ENCODE data around the gene AP5Z1. TPM values are rescaled to one million over a fixed set of nuclear protein-coding genes. Genes with fewer than 3 reads are reported as not detected.

AP5Z1 gene
- total RNA-seq, 4 donors from 2014 or later: 36.6 to 111 (median 44.5) TPM

DNA sequence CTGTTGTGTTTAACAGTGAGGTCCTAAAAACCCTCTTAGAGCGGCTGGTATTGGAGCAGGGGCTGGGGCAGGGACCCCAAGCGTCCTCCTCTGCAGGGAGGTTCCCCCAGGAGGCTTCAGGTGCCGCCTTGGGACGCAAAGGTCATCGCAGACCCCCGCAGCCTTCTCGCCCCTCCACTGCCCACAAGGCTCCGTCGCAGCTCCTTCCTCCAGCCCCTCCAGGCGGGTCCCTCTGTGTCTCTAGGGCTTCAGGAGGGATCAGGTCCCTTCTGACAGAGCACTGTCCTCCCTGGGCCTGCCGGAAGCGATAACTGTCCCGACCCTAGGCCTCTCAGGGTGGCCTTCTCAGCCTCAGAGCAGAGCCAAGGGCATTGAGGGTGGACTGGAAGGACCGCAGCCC, 26.1 kb upstream of the AP5Z1 start:
- no peak for DNase-seq
- TF ChIP-seq EP300 (IDR thresholded peaks at IDR 0.05; ENCODE audit: low read depth) (no peak), CTCF (IDR thresholded peaks at IDR 0.05) (no peak), POLR2A (IDR thresholded peaks at IDR 0.05) (no peak), POLR2AphosphoS5 (IDR thresholded peaks at IDR 0.05) (no peak)
- intact Hi-C loops (cut with DNase I; ENCODE audit: low total_unique reads): loop anchor here (5.0 kb wide), 1 partner anchor 67 kb away; the partner anchor contains the start of gene FOXK1
- in situ Hi-C loops (cut with MboI; ENCODE audit: low pct_ligation_motif_present in 1 of 4, low pct_unique_long_range_greater_than_20kb in 1 of 4, low sequenced_read_pairs in 3 of 4): loop anchor here in 1 of 4 donors (10.0 kb wide), 1 partner anchor 65 kb away; the partner anchor contains the start of gene FOXK1
- no peaks in the 10 kb centered on the region for H3K9me3 ChIP-seq
- H3K4me1 ChIP-seq: peaks cover 18 to 46% (median 36%) of the 10 kb centered on the region in 4 donors
- 94 to 100% methylated on average over 1 to 14 of the region's 14 CpGs for WGBS, 2 donors (ENCODE audit: low coverage in 1 of 2)
- peaks cover 0 to under 1% (median 0%) of the 10 kb centered on the region in 4 donors for H3K36me3 ChIP-seq
- H3K27me3 ChIP-seq: no peaks in the 10 kb centered on the region
- H3K27ac ChIP-seq: peak overlapping the region; percentile 6 to 99 (median 52)
- H3K4me3 ChIP-seq: no peak overlapping the region

GRCh38 chr7:4749798-4750197, 25.6 kb upstream of the AP5Z1 start:
- Histone ChIP-seq H3K27ac (peak overlapping the region; percentile 6 to 99 (median 52)), H3K9me3 (no peaks in the 10 kb centered on the region), H3K27me3 (no peaks in the 10 kb centered on the region), H3K36me3 (peaks cover 0 to 5% (median 0%) of the 10 kb centered on the region in 4 donors), H3K4me1 (peaks cover 15 to 42% (median 31%) of the 10 kb centered on the region in 4 donors), H3K4me3 (no peak overlapping the region)
- no peak for DNase-seq
- in situ Hi-C loops (cut with MboI; ENCODE audit: low pct_ligation_motif_present in 1 of 4, low pct_unique_long_range_greater_than_20kb in 1 of 4, low sequenced_read_pairs in 3 of 4) (loop anchor here in 3 of 4 donors (10.0 to 25.0 kb wide), 3 partner anchors 65 to 137 kb away; partner anchors contain the start of gene FOXK1 (in 1 of the 3)), intact Hi-C loops (cut with DNase I; ENCODE audit: low total_unique reads) (loop anchor here (5.0 kb wide), 2 partner anchors 67 to 107 kb away; partner anchors contain the start of gene FOXK1)
- TF ChIP-seq POLR2AphosphoS5 (IDR thresholded peaks at IDR 0.05) (no peak), POLR2A (IDR thresholded peaks at IDR 0.05) (no peak), EP300 (IDR thresholded peaks at IDR 0.05; ENCODE audit: low read depth) (no peak)
- 93% methylated on average over 15 of the region's 15 CpGs; no CpG with 5 or more reads in 1 of the 2 donors for WGBS, 2 donors (ENCODE audit: low coverage in 1 of 2)

- Histone ChIP-seq H3K27me3 (no peaks in the 10 kb centered on the region), H3K4me1 (peaks cover 12 to 25% (median 17%) of the 10 kb centered on the region in 4 donors), H3K9me3 (no peaks in the 10 kb centered on the region), H3K36me3 (peaks cover 0 to 21% (median 6%) of the 10 kb centered on the region in 4 donors), H3K4me3 (no peak overlapping the region), H3K27ac (peak overlapping the region in 1 of 4 donors; percentile 3)
- intact Hi-C loops (cut with DNase I; ENCODE audit: low total_unique reads) (loop anchor here (5.0 kb wide), 1 partner anchor 109 kb away; no protein-coding TSS in a partner anchor), in situ Hi-C loops (cut with MboI; ENCODE audit: low pct_ligation_motif_present in 1 of 4, low pct_unique_long_range_greater_than_20kb in 1 of 4, low sequenced_read_pairs in 3 of 4) (loop anchor here in 3 of 4 donors (10.0 to 25.0 kb wide), 2 partner anchors 107 to 139 kb away; no protein-coding TSS in a partner anchor)
- no peak for TF ChIP-seq POLR2A (IDR thresholded peaks at IDR 0.05)
- no peak for TF ChIP-seq CTCF (IDR thresholded peaks at IDR 0.05)
- no peak for TF ChIP-seq EP300 (IDR thresholded peaks at IDR 0.05; ENCODE audit: low read depth)
- TF ChIP-seq POLR2AphosphoS5 (IDR thresholded peaks at IDR 0.05): no peak
- no peak for DNase-seq
- WGBS, 2 donors (ENCODE audit: low coverage in 1 of 2): 92% methylated on average over 20 of the region's 20 CpGs; no CpG with 5 or more reads in 1 of the 2 donors
Measured at GRCh38 chr7:4751398-4751947, 23.9 kb upstream of the AP5Z1 start.

GRCh38 chr7:4753598-4754432, 21.6 kb upstream of the AP5Z1 start:
- no peaks in the 10 kb centered on the region for H3K9me3 ChIP-seq
- peak overlapping the region in 3 of 4 donors; percentile 23 to 43 (median 25) for H3K27ac ChIP-seq
- no peak overlapping the region for H3K4me3 ChIP-seq
- peaks cover 0 to 31% (median 13%) of the 10 kb centered on the region in 4 donors for H3K36me3 ChIP-seq
- peak; percentile 88 for DNase-seq
- in situ Hi-C loops (cut with MboI; ENCODE audit: low pct_ligation_motif_present in 1 of 4, low pct_unique_long_range_greater_than_20kb in 1 of 4, low sequenced_read_pairs in 3 of 4): loop anchor here in 3 of 4 donors (10.0 to 25.0 kb wide), 2 partner anchors 109 to 142 kb away; no protein-coding TSS in a partner anchor
- TF ChIP-seq POLR2AphosphoS5 (IDR thresholded peaks at IDR 0.05) (no peak), EP300 (IDR thresholded peaks at IDR 0.05; ENCODE audit: low read depth) (no peak), POLR2A (IDR thresholded peaks at IDR 0.05) (no peak), CTCF (IDR thresholded peaks at IDR 0.05) (peak; percentile 89 to 96 (median 96))
- intact Hi-C loops (cut with DNase I; ENCODE audit: low total_unique reads): loop anchor here (5.0 kb wide), 1 partner anchor 112 kb away; no protein-coding TSS in a partner anchor
- 45% methylated on average over 30 of the region's 31 CpGs; no CpG with 5 or more reads in 1 of the 2 donors for WGBS, 2 donors (ENCODE audit: low coverage in 1 of 2)
- peaks cover 0 to 3% (median 0%) of the 10 kb centered on the region in 4 donors for H3K4me1 ChIP-seq
- H3K27me3 ChIP-seq: no peaks in the 10 kb centered on the region

Data from transverse colon (tissue), 4 donors.